B cell (primary cell): Measurements from ENCODE around the gene CASTOR1. TPM values are rescaled to one million over a fixed set of nuclear protein-coding genes. Genes with fewer than 3 reads are reported as not detected.

ENCODE experiments used
- ATAC-seq: fragments of 200-7000 bp; cut with Tn5 transposase; one replicate; pipeline ENCODE4 v1.10.0; 2021; ENCODE audit warnings: low read depth, mild to moderate bottlenecking, moderate number of reproducible peaks, moderate library complexity
- CTCF ChIA-PET: fragments of 350-600 bp; sonication (Branson Sonifier 250); formaldehyde crosslinking; loops from one replicate; lab custom pipeline; 2021; ENCODE audit warnings: antibody characterized with exemption, inconsistent platforms; lab: Charles Lee
- POLR2A ChIA-PET: fragments of 350-600 bp; sonication (Branson Sonifier 250); formaldehyde crosslinking; loops from one replicate; lab custom pipeline; 2021; ENCODE audit warnings: antibody characterized with exemption; lab: Charles Lee
- DNase-seq: peaks from one replicate; pipeline ENCODE4 v3.0.0; 2013
- H2AFZ ChIP-seq: 2 replicates; pipeline ENCODE4 v1.6.1; 2012; ENCODE audit warnings: mild to moderate bottlenecking, low read depth, low read length; ENCODE audit not compliant: insufficient read depth, poor library complexity, severe bottlenecking
- H3K27ac ChIP-seq, 2 donors: 1 replicate in 1 of 2; 2 replicates in 1 of 2; pipeline ENCODE4 v1.5.1; 2012 to 2013; ENCODE audit warnings: low read length in 2 of 2, mild to moderate bottlenecking in 2 of 2, moderate library complexity in 1 of 2
- H3K27me3 ChIP-seq, 4 experiments: fragments of 200-600 bp in 1 of 4; sonication (generic) in 1 of 4; replicated peaks in 1 of 4; 1 replicate in 2 of 4; 2 replicates in 2 of 4; pipeline versions ENCODE4 v1.6.1 to v1.7.0; 2013 to 2016; ENCODE audit warnings: low read length in 3 of 4, mild to moderate bottlenecking in 2 of 4, mixed read lengths in 1 of 4, moderate library complexity in 1 of 4; ENCODE audit not compliant: insufficient read depth in 4 of 4, control insufficient read depth in 3 of 4; ENCODE audit errors: control extremely low read depth in 1 of 4
- H3K36me3 ChIP-seq, 2 experiments: replicated peaks in 1 of 2; 1 replicate in 1 of 2; 2 replicates in 1 of 2; pipeline versions ENCODE4 v1.6.1 to v1.7.1; 2013; ENCODE audit warnings: low read length in 1 of 2; ENCODE audit not compliant: insufficient read depth in 2 of 2, control insufficient read depth in 1 of 2; ENCODE audit errors: control extremely low read depth in 1 of 2, extremely low read depth in 1 of 2
- H3K4me1 ChIP-seq, 2 donors: fragments of 200-600 bp in 1 of 2; sonication (generic) in 1 of 2; 1 replicate in 1 of 2; 2 replicates in 1 of 2; pipeline versions ENCODE4 v1.5.1 to v1.6.1; 2013 to 2017; ENCODE audit warnings: low read length in 2 of 2; ENCODE audit not compliant: control insufficient read depth in 2 of 2, insufficient read depth in 2 of 2
- H3K4me2 ChIP-seq: replicated peaks from 2 replicates; pipeline ENCODE3; 2012; ENCODE audit warnings: mild to moderate bottlenecking, low read depth, low read length; ENCODE audit not compliant: poor library complexity, severe bottlenecking
- H3K4me3 ChIP-seq, 5 experiments: fragments of 200-600 bp in 1 of 5; sonication (generic) in 1 of 5; 1 replicate in 3 of 5; 2 replicates in 2 of 5; pipeline versions ENCODE4 v1.5.1 to v1.7.0; 2011 to 2016; ENCODE audit warnings: low read length in 4 of 5, mild to moderate bottlenecking in 4 of 5, low read depth in 2 of 5, control low read depth in 1 of 5, moderate library complexity in 1 of 5; ENCODE audit not compliant: insufficient read depth in 1 of 5; ENCODE audit errors: control extremely low read depth in 1 of 5, extremely low read depth in 1 of 5
- H3K79me2 ChIP-seq: fragments of 200-600 bp; sonication (generic); one replicate; pipeline ENCODE4 v1.6.0; 2016; ENCODE audit warnings: low read length; ENCODE audit not compliant: control insufficient read depth, insufficient read depth
- H3K9ac ChIP-seq: fragments of 200-600 bp; sonication (generic); 2 replicates; pipeline ENCODE4 v1.6.1; 2017; ENCODE audit warnings: mild to moderate bottlenecking, low read length, moderate library complexity
- H3K9me3 ChIP-seq, 3 donors: one replicate each; pipeline versions ENCODE4 v1.6.1 to v1.7.1; 2013; ENCODE audit warnings: low read length in 2 of 3; ENCODE audit not compliant: control insufficient read depth in 2 of 3, insufficient read depth in 1 of 3; ENCODE audit errors: control extremely low read depth in 1 of 3
- H4K20me1 ChIP-seq: 2 replicates; pipeline ENCODE4 v1.6.0; 2012; ENCODE audit warnings: mild to moderate bottlenecking, low read length; ENCODE audit not compliant: insufficient read depth, control insufficient read depth, poor library complexity, severe bottlenecking
- H3K27ac Mint-ChIP-seq: one replicate; pipeline ENCODE4 v1.8.0; 2021; ENCODE audit warnings: mixed read lengths
- H3K27me3 Mint-ChIP-seq: one replicate; pipeline ENCODE4 v1.8.0; 2021; ENCODE audit warnings: mixed read lengths
- H3K4me1 Mint-ChIP-seq: one replicate; pipeline ENCODE4 v1.8.0; 2021; ENCODE audit warnings: mixed read lengths
- H3K4me3 Mint-ChIP-seq: one replicate; pipeline ENCODE4 v1.8.0; 2021; ENCODE audit warnings: mixed read lengths
- H3K9me3 Mint-ChIP-seq: one replicate; pipeline ENCODE4 v1.8.0; 2022; ENCODE audit warnings: mixed read lengths; ENCODE audit not compliant: insufficient read depth
- CTCF ChIP-seq: fragments of 200-600 bp; IDR thresholded peaks from one replicate; pipeline ENCODE4 v1.8.0; 2022; ENCODE audit warnings: antibody characterized with exemption, mild to moderate bottlenecking
- EZH2 ChIP-seq: IDR thresholded peaks from 2 replicates; pipeline ENCODE4 v1.6.1; 2012; ENCODE audit warnings: borderline replicate concordance, low read depth, mild to moderate bottlenecking, moderate library complexity, low read length; ENCODE audit not compliant: insufficient read depth, poor library complexity, severe bottlenecking
- WGBS: methylation state at CpG from one replicate; pipeline ENCODE4 v1.1.5; 2013; ENCODE audit warnings: missing lambda C conversion rate; ENCODE audit not compliant: insufficient coverage; 5-methylcytosine and 5-hydroxymethylcytosine counted together
- intact Hi-C: fragments of 100-400 bp; cut with micrococcal nuclease; formaldehyde crosslinking; loops from one replicate; pipeline ENCODE4 v1.10.0; 2022
- polyA plus RNA-seq: library from polyadenylated mRNA; depleted of rRNA; stranded (reverse); fragments of >200 nt; gene quantifications from 2 replicates; pipeline ENCODE4 v1.2.3, GENCODE V29; 2012
- total RNA-seq, 2 donors: library from RNA; stranded (reverse); fragments of 120-200 nt in 1 of 2; gene quantifications; 1 replicate in 1 of 2; 2 replicates in 1 of 2; pipeline versions ENCODE4 v1.2.3 to v1.2.4, GENCODE V29; 2013 to 2022

CASTOR1 gene
- total and polyA plus RNA-seq, 2 donors (not counting 1 experiment from before 2014, with no cell fraction given), result 16.3 to 18.4 TPM

GRCh38 chr22:30279932-30280331 is 9.4 kb downstream of the CASTOR1 start:
- Histone ChIP-seq H3K27me3 (peaks cover 0 to 26% (median 1%) of the 10 kb centered on the region in 4 experiments), H2AFZ (no peak overlapping the region), H3K27ac (no peak overlapping the region), H3K4me1 (peaks cover 3 to 8% of the 10 kb centered on the region in 2 donors), H3K9ac (no peak overlapping the region), H3K36me3 (no peaks in the 10 kb centered on the region), H3K4me2 (no peak overlapping the region), H3K79me2 (no peaks in the 10 kb centered on the region), H3K4me3 (no peak overlapping the region), H4K20me1 (no peaks in the 10 kb centered on the region), H3K9me3 (no peaks in the 10 kb centered on the region)
- TF ChIP-seq EZH2, result no peak
- no peak for TF ChIP-seq CTCF
- intact Hi-C loops, result no loop called here
- Mint-ChIP-seq H3K4me1 (peaks cover 9% of the 10 kb centered on the region), H3K27ac (no peak overlapping the region), H3K4me3 (no peak overlapping the region), H3K9me3 (no peaks in the 10 kb centered on the region), H3K27me3 (peaks cover 38% of the 10 kb centered on the region)
- no peak for DNase-seq
- 100% methylated on average over 2 of the region's 5 CpGs for WGBS
- POLR2A ChIA-PET, result no interaction called here
- CTCF ChIA-PET, result interaction anchor here (0.9 to 1.8 kb wide), 3 partner anchors 10 to 19 kb away, joined by 4 to 10 read pairs (median 5); no protein-coding TSS in a partner anchor
- no peak for ATAC-seq

GRCh38 chr22:30279046-30279788 is 10.1 kb downstream of the CASTOR1 start:
- no peaks in the 10 kb centered on the region for H4K20me1 ChIP-seq
- no peak overlapping the region for H3K4me3 ChIP-seq
- ChIA-PET CTCF (interaction anchor here (1.8 kb wide), 1 partner anchor 16 kb away, joined by 10 read pairs; no protein-coding TSS in a partner anchor), POLR2A (no interaction called here)
- Mint-ChIP-seq H3K27ac (no peak overlapping the region), H3K9me3 (no peaks in the 10 kb centered on the region), H3K4me1 (peaks cover 9% of the 10 kb centered on the region), H3K27me3 (peaks cover 38% of the 10 kb centered on the region), H3K4me3 (no peak overlapping the region)
- H3K79me2 ChIP-seq, result no peaks in the 10 kb centered on the region
- no peaks in the 10 kb centered on the region for H3K9me3 ChIP-seq
- H2AFZ ChIP-seq, result no peak overlapping the region
- no peak overlapping the region for H3K27ac ChIP-seq
- no peaks in the 10 kb centered on the region for H3K36me3 ChIP-seq
- H3K27me3 ChIP-seq, result peaks cover 0 to 26% (median 1%) of the 10 kb centered on the region in 4 experiments
- DNase-seq (no peak), ATAC-seq (no peak)
- intact Hi-C loops, result no loop called here
- H3K4me2 ChIP-seq, result no peak overlapping the region
- 70% methylated on average over 16 of the region's 16 CpGs for WGBS
- H3K9ac ChIP-seq, result no peak overlapping the region
- peaks cover 3 to 8% of the 10 kb centered on the region in 2 donors for H3K4me1 ChIP-seq
- no peak for TF ChIP-seq EZH2
- TF ChIP-seq CTCF, result no peak
